H9 (cell line): ENCODE measurements around the gene COL5A2. TPM values are rescaled to one million over a fixed set of nuclear protein-coding genes. Genes with fewer than 3 reads are reported as not detected.

Source experiments
- DNase-seq: peaks from one replicate; pipeline ENCODE4 v3.0.0-alpha.2; 2017
- H2AFZ ChIP-seq: one replicate; pipeline ENCODE4 v1.6.1; 2013; ENCODE audit warnings: mild to moderate bottlenecking, low read length, control low read depth, moderate library complexity
- H2AK5ac ChIP-seq: 2 replicates; pipeline ENCODE4 v1.6.1; 2013; ENCODE audit warnings: low read length, control low read depth, mixed read lengths; ENCODE audit not compliant: insufficient read length
- H2BK120ac ChIP-seq: one replicate; pipeline ENCODE4 v1.6.1; 2013; ENCODE audit warnings: low read depth, mild to moderate bottlenecking, low read length, control low read depth, inconsistent platforms; ENCODE audit not compliant: poor library complexity, severe bottlenecking
- H2BK12ac ChIP-seq: 2 replicates; pipeline ENCODE4 v1.6.1; 2013; ENCODE audit warnings: low read length, control low read depth, mixed read lengths, low read depth; ENCODE audit not compliant: insufficient read length
- H2BK15ac ChIP-seq: 2 replicates; pipeline ENCODE4 v1.6.1; 2013; ENCODE audit warnings: low read depth, low read length, control low read depth
- H2BK20ac ChIP-seq: one replicate; pipeline ENCODE4 v1.6.1; 2013; ENCODE audit warnings: low read depth, mild to moderate bottlenecking, low read length, control low read depth, inconsistent platforms; ENCODE audit not compliant: poor library complexity, severe bottlenecking
- H2BK5ac ChIP-seq: 2 replicates; pipeline ENCODE4 v1.6.1; 2013; ENCODE audit warnings: low read length, control low read depth, mixed read lengths; ENCODE audit not compliant: insufficient read length
- H3K14ac ChIP-seq: 2 replicates; pipeline ENCODE4 v1.6.1; 2013; ENCODE audit warnings: low read length, control low read depth; ENCODE audit not compliant: insufficient read depth
- H3K18ac ChIP-seq: 2 replicates; pipeline ENCODE4 v1.6.1; 2013; ENCODE audit warnings: low read depth, mild to moderate bottlenecking, mixed read lengths, low read length, control low read depth; ENCODE audit not compliant: insufficient read length
- H3K23ac ChIP-seq: 2 replicates; pipeline ENCODE4 v1.6.1; 2013; ENCODE audit warnings: low read length, control low read depth, mixed read lengths, low read depth; ENCODE audit not compliant: insufficient read length
- H3K23me2 ChIP-seq: 2 replicates; pipeline ENCODE4 v1.6.1; 2013; ENCODE audit warnings: low read depth, mild to moderate bottlenecking, mixed read lengths, low read length, control low read depth; ENCODE audit not compliant: insufficient read length, poor library complexity, severe bottlenecking
- H3K27ac ChIP-seq: 2 replicates; pipeline ENCODE4 v1.5.1; 2013; ENCODE audit warnings: low read length, control low read depth, mixed read lengths, low read depth; ENCODE audit not compliant: insufficient read length
- H3K27me3 ChIP-seq: 2 replicates; pipeline ENCODE4 v1.6.1; 2013; ENCODE audit warnings: low read length, control low read depth, inconsistent platforms; ENCODE audit not compliant: insufficient read depth
- H3K4ac ChIP-seq: 2 replicates; pipeline ENCODE4 v1.6.1; 2013; ENCODE audit warnings: low read depth, mild to moderate bottlenecking, control low read depth, inconsistent platforms, low read length, moderate library complexity
- H3K4me1 ChIP-seq: 2 replicates; pipeline ENCODE4 v1.6.1; 2013; ENCODE audit warnings: low read length, control low read depth, inconsistent platforms; ENCODE audit not compliant: insufficient read depth
- H3K4me2 ChIP-seq: 2 replicates; pipeline ENCODE4 v1.6.1; 2013; ENCODE audit warnings: low read length, control low read depth, mixed read lengths; ENCODE audit not compliant: insufficient read length, insufficient read depth
- H3K56ac ChIP-seq: 2 replicates; pipeline ENCODE4 v1.6.1; 2013; ENCODE audit warnings: low read depth, mild to moderate bottlenecking, mixed read lengths, low read length, control low read depth; ENCODE audit not compliant: insufficient read length
- H3K79me1 ChIP-seq: 2 replicates; pipeline ENCODE4 v1.6.1; 2013; ENCODE audit warnings: low read depth, mild to moderate bottlenecking, moderate library complexity, low read length, control low read depth, inconsistent platforms; ENCODE audit not compliant: insufficient read depth, poor library complexity, severe bottlenecking
- H3K79me2 ChIP-seq: 2 replicates; pipeline ENCODE4 v1.6.1; 2013; ENCODE audit warnings: low read length, control low read depth, inconsistent platforms; ENCODE audit not compliant: insufficient read depth
- H3K9ac ChIP-seq: 2 replicates; pipeline ENCODE4 v1.6.1; 2013; ENCODE audit warnings: low read length, control low read depth, mixed read lengths; ENCODE audit not compliant: insufficient read length; ENCODE audit errors: extremely low read depth
- H3K9me3 ChIP-seq: one replicate; pipeline ENCODE4 v1.6.1; 2013; ENCODE audit warnings: low read depth, low read length, inconsistent platforms; ENCODE audit not compliant: control insufficient read depth
- H3T11ph ChIP-seq: one replicate; pipeline ENCODE4 v1.6.1; 2013; ENCODE audit warnings: mild to moderate bottlenecking, low read length, control low read depth, inconsistent platforms
- H4K20me1 ChIP-seq: one replicate; pipeline ENCODE4 v1.6.1; 2013; ENCODE audit not compliant: control insufficient read depth, insufficient read length, insufficient read depth
- H4K5ac ChIP-seq: 2 replicates; pipeline ENCODE4 v1.6.1; 2013; ENCODE audit warnings: low read depth, mild to moderate bottlenecking, mixed read lengths, low read length, control low read depth; ENCODE audit not compliant: insufficient read length
- H4K8ac ChIP-seq: replicated peaks from 2 replicates; pipeline ENCODE4 v1.6.1; 2013; ENCODE audit warnings: low read length, control low read depth, mixed read lengths, low read depth; ENCODE audit not compliant: insufficient read length
- H4K91ac ChIP-seq: 2 replicates; pipeline ENCODE4 v1.6.1; 2013; ENCODE audit warnings: low read depth, mild to moderate bottlenecking, moderate library complexity, mixed read lengths, low read length, control low read depth; ENCODE audit not compliant: insufficient read length
- H3K27ac Mint-ChIP-seq, 3 experiments: 2 replicates in 2 of 3; 3 replicates in 1 of 3; pipeline ENCODE4 v1.8.0; 2020 to 2021; ENCODE audit warnings: mixed read lengths in 3 of 3, mild to moderate bottlenecking in 1 of 3, moderate library complexity in 1 of 3
- H3K27me3 Mint-ChIP-seq: 2 replicates; pipeline ENCODE4 v1.8.0; 2021; ENCODE audit warnings: low read depth, mild to moderate bottlenecking, moderate library complexity, mixed read lengths
- H3K36me3 Mint-ChIP-seq, 3 experiments: 2 replicates in 2 of 3; 3 replicates in 1 of 3; pipeline ENCODE4 v1.8.0; 2020 to 2021; ENCODE audit warnings: low read depth in 3 of 3, mixed read lengths in 3 of 3; ENCODE audit not compliant: insufficient read depth in 1 of 3
- H3K4me1 Mint-ChIP-seq, 2 experiments: 2 replicates each; pipeline ENCODE4 v1.8.0; 2020; ENCODE audit warnings: mixed read lengths in 2 of 2
- H3K4me3 Mint-ChIP-seq, 2 experiments: 2 replicates in 1 of 2; 3 replicates in 1 of 2; pipeline ENCODE4 v1.8.0; 2020 to 2021; ENCODE audit warnings: mild to moderate bottlenecking in 2 of 2, mixed read lengths in 2 of 2, moderate library complexity in 1 of 2
- H3K9me3 Mint-ChIP-seq, 2 experiments: 2 replicates in 1 of 2; 3 replicates in 1 of 2; pipeline ENCODE4 v1.8.0; 2020; ENCODE audit warnings: mild to moderate bottlenecking in 2 of 2, mixed read lengths in 2 of 2, moderate library complexity in 1 of 2
- CTCF ChIP-seq: fragments of 200-600 bp; sonication (generic); conservative IDR thresholded peaks from 3 replicates; pipeline ENCODE4 v1.8.0; 2021; ENCODE audit warnings: antibody characterized with exemption, mild to moderate bottlenecking
- WGBS: extraction: QIAGEN DNeasy Blood & Tissue Kit; methylation state at CpG from one replicate; pipeline ENCODE4 v1.1.7; 2013; ENCODE audit warnings: missing lambda C conversion rate, low lambda C conversion rate, mixed read lengths; ENCODE audit not compliant: insufficient read length; ENCODE audit errors: extremely low coverage; 5-methylcytosine and 5-hydroxymethylcytosine counted together
- total RNA-seq: library from RNA; stranded (reverse); gene quantifications from 2 replicates; pipeline ENCODE4 v1.2.1, GENCODE V29; 2021

Gene COL5A2
- total RNA-seq, 1 experiment from 2014 or later: 10.5 TPM

GRCh38 chr2:189102735-189103134 lies 76.8 kb downstream of the COL5A2 start:
- H4K91ac ChIP-seq: no peak overlapping the region
- H3K18ac ChIP-seq: no peak overlapping the region
- no peaks in the 10 kb centered on the region for H3K27me3 ChIP-seq
- no peak overlapping the region for H2BK15ac ChIP-seq
- no peaks in the 10 kb centered on the region for H4K20me1 ChIP-seq
- Mint-ChIP-seq H3K36me3 (no peaks in the 10 kb centered on the region), H3K4me3 (no peak overlapping the region), H3K27me3 (no peaks in the 10 kb centered on the region), H3K27ac (no peak overlapping the region), H3K4me1 (no peaks in the 10 kb centered on the region), H3K9me3 (no peaks in the 10 kb centered on the region)
- H3K23ac ChIP-seq: no peak overlapping the region
- no peaks in the 10 kb centered on the region for H3K23me2 ChIP-seq
- H2BK20ac ChIP-seq: no peak overlapping the region
- no peak overlapping the region for H3K56ac ChIP-seq
- no peak overlapping the region for H2BK12ac ChIP-seq
- H4K8ac ChIP-seq: no peak overlapping the region
- no peak for DNase-seq
- H3K4me1 ChIP-seq: no peaks in the 10 kb centered on the region
- no peak overlapping the region for H4K5ac ChIP-seq
- no peaks in the 10 kb centered on the region for H3K79me2 ChIP-seq
- H3K4me2 ChIP-seq: no peak overlapping the region
- H2AK5ac ChIP-seq: no peak overlapping the region
- no peak overlapping the region for H3T11ph ChIP-seq
- no peaks in the 10 kb centered on the region for H3K9me3 ChIP-seq
- H2BK120ac ChIP-seq: no peak overlapping the region
- no peak overlapping the region for H3K4ac ChIP-seq
- H3K9ac ChIP-seq: no peak overlapping the region
- no peak for TF ChIP-seq CTCF
- H3K14ac ChIP-seq: no peak overlapping the region
- H2AFZ ChIP-seq: no peak overlapping the region
- WGBS: no CpG with 5 or more reads among the region's 3 CpGs
- H3K27ac ChIP-seq: no peak overlapping the region
- H2BK5ac ChIP-seq: no peak overlapping the region
- no peaks in the 10 kb centered on the region for H3K79me1 ChIP-seq
